ENCODE results near the gene BEX2. TPM values are rescaled to one million over a fixed set of nuclear protein-coding genes. Genes with fewer than 3 reads are reported as not detected.

BEX2 gene
- total RNA-seq, 4 donors from 2014 or later = 2.1 to 10.6 (median 5.6) TPM

GRCh38 chrX:103293118-103293517 is 17.7 kb downstream of the BEX2 start:
- intact Hi-C loops (cut with DNase I) = no loop called here
- Histone ChIP-seq H3K4me1 (no peaks in the 10 kb centered on the region), H3K36me3 (no peaks in the 10 kb centered on the region), H3K4me3 (no peak overlapping the region), H3K27ac (replicated peaks in 1 of 4) (no peak overlapping the region), H3K27me3 (no peaks in the 10 kb centered on the region), H3K9me3 (peaks cover 0 to 11% (median 0%) of the 10 kb centered on the region in 4 donors)
- 71% methylated on average over 2 of the region's 2 CpGs for WGBS
- no peak for DNase-seq (ENCODE audit: extremely low spot score)
- TF ChIP-seq POLR2A (IDR thresholded peaks at IDR 0.05; ENCODE audit: low read depth) (no peak), EP300 (IDR thresholded peaks at IDR 0.05) (no peak), CTCF (IDR thresholded peaks at IDR 0.05) (no peak), POLR2AphosphoS5 (IDR thresholded peaks at IDR 0.05) (no peak)

GRCh38 chrX:103279624-103280023 is 31.2 kb downstream of the BEX2 start:
- H3K27ac ChIP-seq (replicated peaks in 1 of 4) = no peak overlapping the region
- peaks cover 0 to 10% (median 7%) of the 10 kb centered on the region in 4 donors for H3K4me1 ChIP-seq
- DNase-seq (ENCODE audit: extremely low spot score) = no peak
- H3K36me3 ChIP-seq = no peaks in the 10 kb centered on the region
- peaks cover 0 to 15% (median 4%) of the 10 kb centered on the region in 4 donors for H3K27me3 ChIP-seq
- H3K9me3 ChIP-seq = peaks cover 0 to 7% (median 0%) of the 10 kb centered on the region in 4 donors
- H3K4me3 ChIP-seq = no peak overlapping the region
- intact Hi-C loops (cut with DNase I) = no loop called here
- 62% methylated on average over 1 of the region's 1 CpG for WGBS
- no peak for TF ChIP-seq CTCF (IDR thresholded peaks at IDR 0.05)

- Histone ChIP-seq H3K4me1 (peaks cover 0 to 10% (median 7%) of the 10 kb centered on the region in 4 donors), H3K4me3 (peak within 1 kb of the TSS; percentile 9 to 35 (median 22)), H3K27me3 (peaks cover 0 to 15% (median 3%) of the 10 kb centered on the region in 4 donors), H3K27ac (replicated peaks in 1 of 4) (no peak within 1 kb of the TSS), H3K9me3 (no peaks in the 10 kb centered on the region), H3K36me3 (no peaks in the 10 kb centered on the region)
- intact Hi-C loops (cut with DNase I) = no loop called here
- no peak for DNase-seq (ENCODE audit: extremely low spot score)
- 23% methylated on average over 12 of the region's 17 CpGs for WGBS
- TF ChIP-seq POLR2AphosphoS5 (IDR thresholded peaks at IDR 0.05) (no peak), POLR2A (IDR thresholded peaks at IDR 0.05; ENCODE audit: low read depth) (no peak), EP300 (IDR thresholded peaks at IDR 0.05) (no peak), CTCF (IDR thresholded peaks at IDR 0.05) (no peak)
Measured at GRCh38 chrX:103276581-103277002, 34.2 kb downstream of the BEX2 start, which contains the start of gene TCEAL5. TSS of gene TCEAL5 (minus strand) at chrX:103276750. CDS start at chrX:103274563, 2,187 bp downstream.

GRCh38 chrX:103275947-103276567 is 34.7 kb downstream of the BEX2 start:
- Histone ChIP-seq H3K27me3 (peaks cover 0 to 15% (median 2%) of the 10 kb centered on the region in 4 donors), H3K4me3 (peak overlapping the region; percentile 9 to 35 (median 22)), H3K36me3 (no peaks in the 10 kb centered on the region), H3K9me3 (no peaks in the 10 kb centered on the region), H3K4me1 (peaks cover 0 to 10% (median 7%) of the 10 kb centered on the region in 4 donors), H3K27ac (replicated peaks in 1 of 4) (no peak overlapping the region)
- WGBS = 33% methylated on average over 22 of the region's 23 CpGs
- no peak for DNase-seq (ENCODE audit: extremely low spot score)
- intact Hi-C loops (cut with DNase I) = no loop called here
- TF ChIP-seq EP300 (IDR thresholded peaks at IDR 0.05) (no peak), POLR2AphosphoS5 (IDR thresholded peaks at IDR 0.05) (no peak), POLR2A (IDR thresholded peaks at IDR 0.05; ENCODE audit: low read depth) (no peak), CTCF (IDR thresholded peaks at IDR 0.05) (no peak)

- no peak for TF ChIP-seq EP300 (IDR thresholded peaks at IDR 0.05)
- TF ChIP-seq POLR2A (IDR thresholded peaks at IDR 0.05; ENCODE audit: low read depth) = no peak
- no peak for TF ChIP-seq CTCF (IDR thresholded peaks at IDR 0.05)
- no peak for TF ChIP-seq POLR2AphosphoS5 (IDR thresholded peaks at IDR 0.05)
Measured at GRCh38 chrX:103274284-103274683, 36.5 kb downstream of the BEX2 start.

More at GRCh38 chrX:103274284-103274683, 36.5 kb downstream of the BEX2 start:
- H3K4me1 ChIP-seq = peaks cover 0 to 10% (median 7%) of the 10 kb centered on the region in 4 donors
- H3K4me3 ChIP-seq = no peak overlapping the region
- intact Hi-C loops (cut with DNase I) = no loop called here
- no peaks in the 10 kb centered on the region for H3K36me3 ChIP-seq
- no peak for DNase-seq (ENCODE audit: extremely low spot score)
- WGBS = 87% methylated on average over 4 of the region's 4 CpGs
- H3K9me3 ChIP-seq = no peaks in the 10 kb centered on the region
- H3K27me3 ChIP-seq = peaks cover 0 to 15% (median 2%) of the 10 kb centered on the region in 4 donors
- no peak overlapping the region for H3K27ac ChIP-seq (replicated peaks in 1 of 4)

All from esophagus muscularis mucosa (tissue), 4 donors.